Thyroid gland (tissue), 4 donors: Measurements from ENCODE around the gene GRM2. TPM values are rescaled to one million over a fixed set of nuclear protein-coding genes. Genes with fewer than 3 reads are reported as not detected.

Source experiments
- DNase-seq, 2 donors: peaks; one replicate each; pipeline ENCODE4 v3.0.0-alpha.2; 2019
- H3K27ac ChIP-seq, 3 donors: fragments of 200-600 bp; sonication (generic); 1 replicate in 2 of 3; 2 replicates in 1 of 3; pipeline ENCODE4 v1.5.1; 2016 to 2019; ENCODE audit warnings: mild to moderate bottlenecking in 1 of 3, moderate library complexity in 1 of 3
- H3K27me3 ChIP-seq: fragments of 200-600 bp; sonication (generic); one replicate; pipeline ENCODE4 v1.5.1; 2019
- H3K36me3 ChIP-seq, 2 donors: fragments of 200-600 bp; sonication (generic); one replicate each; pipeline ENCODE4 v1.5.1; 2016 to 2019
- H3K4me1 ChIP-seq, 2 donors: fragments of 200-600 bp; sonication (generic); one replicate each; pipeline ENCODE4 v1.5.1; 2017 to 2019
- H3K4me3 ChIP-seq, 3 donors: fragments of 200-600 bp; sonication (generic); replicated peaks in 1 of 3; 1 replicate in 2 of 3; 2 replicates in 1 of 3; pipeline ENCODE4 v1.5.1; 2016; ENCODE audit warnings: mild to moderate bottlenecking in 1 of 3
- H3K9me3 ChIP-seq: fragments of 200-600 bp; sonication (generic); one replicate; pipeline ENCODE4 v1.5.1; 2017
- POLR2A ChIP-seq, 2 donors: fragments of 450-650 bp; IDR thresholded peaks; one replicate each; pipeline ENCODE4 v1.6.1; 2017; ENCODE audit warnings: antibody characterized with exemption in 2 of 2, mild to moderate bottlenecking in 2 of 2, moderate library complexity in 1 of 2
- WGBS, 2 donors: methylation state at CpG; one replicate each; pipeline ENCODE4 v1.1.5; 2017; 5-methylcytosine and 5-hydroxymethylcytosine counted together
- intact Hi-C: fragments of 100-400 bp; cut with DNase I; formaldehyde crosslinking; loops from one replicate; pipeline ENCODE4 v1.15.1; 2023
- total RNA-seq, 4 donors: library from RNA; depleted of rRNA; stranded (reverse); fragments of >200 nt; gene quantifications; one replicate each; pipeline ENCODE4 v1.2.3, GENCODE V29; 2016
- TF ChIP-seq, protein P1 (sequence below), 6 experiments: fragments of 200-600 bp in 3 of 6; fragments of 450-650 bp in 3 of 6; sonication (generic) in 3 of 6; IDR thresholded peaks; one replicate each; pipeline ENCODE4 v1.5.1; 2016 to 2019; ENCODE audit warnings: antibody characterized with exemption in 6 of 6, mild to moderate bottlenecking in 2 of 6, inconsistent platforms in 1 of 6, moderate library complexity in 1 of 6

GRM2 gene
- total RNA-seq, 4 donors from 2014 or later, result 0.20 to 0.81 (median 0.45) TPM; not detected in 1

DNA sequence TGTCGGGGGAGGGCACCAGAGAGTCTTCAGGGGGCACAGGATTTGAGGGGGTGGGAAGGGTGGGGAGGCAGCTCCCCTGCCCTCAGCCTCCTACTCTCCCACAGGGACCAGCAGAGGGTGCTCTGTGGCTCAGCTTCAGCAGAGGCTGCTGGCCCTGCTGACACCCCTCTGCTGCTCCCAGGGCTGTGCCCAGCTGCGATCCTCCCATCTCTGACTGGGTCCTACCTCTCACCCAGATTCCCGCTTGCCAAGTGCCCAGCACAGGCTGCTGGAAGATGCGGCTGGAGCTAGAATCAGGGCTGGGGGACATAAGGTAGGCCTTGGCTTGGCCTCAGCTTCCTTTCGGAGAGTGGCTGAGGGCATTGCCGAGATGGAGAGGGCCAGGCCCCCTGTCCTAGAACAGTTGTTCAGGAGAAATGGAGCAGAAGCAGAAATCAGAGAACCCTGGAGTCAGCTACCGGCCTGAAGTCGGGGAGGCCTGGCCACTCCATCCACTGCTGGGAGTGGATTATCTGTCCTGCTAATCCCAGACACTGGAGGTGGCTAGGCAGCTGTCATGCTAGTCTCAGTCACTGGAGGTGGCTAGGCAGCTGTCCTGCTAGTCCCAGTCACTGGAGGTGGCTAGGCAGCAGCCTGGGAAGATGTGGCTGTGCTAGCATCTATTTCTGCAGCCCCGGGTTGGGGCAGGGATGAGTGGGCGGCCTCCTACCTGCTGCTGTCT is 3.9 kb downstream of the GRM2 start:
- intact Hi-C loops, result no loop called here
- Histone ChIP-seq H3K27me3 (no peaks in the 10 kb centered on the region), H3K36me3 (no peaks in the 10 kb centered on the region), H3K4me1 (peaks cover 4 to 9% of the 10 kb centered on the region in 2 donors), H3K4me3 (no peak overlapping the region), H3K27ac (no peak overlapping the region), H3K9me3 (no peaks in the 10 kb centered on the region)
- WGBS, 2 donors, result 62 to 88% methylated on average over 7 to 9 of the region's 10 CpGs
- DNase-seq, result no peak
- TF ChIP-seq, protein P1, sequence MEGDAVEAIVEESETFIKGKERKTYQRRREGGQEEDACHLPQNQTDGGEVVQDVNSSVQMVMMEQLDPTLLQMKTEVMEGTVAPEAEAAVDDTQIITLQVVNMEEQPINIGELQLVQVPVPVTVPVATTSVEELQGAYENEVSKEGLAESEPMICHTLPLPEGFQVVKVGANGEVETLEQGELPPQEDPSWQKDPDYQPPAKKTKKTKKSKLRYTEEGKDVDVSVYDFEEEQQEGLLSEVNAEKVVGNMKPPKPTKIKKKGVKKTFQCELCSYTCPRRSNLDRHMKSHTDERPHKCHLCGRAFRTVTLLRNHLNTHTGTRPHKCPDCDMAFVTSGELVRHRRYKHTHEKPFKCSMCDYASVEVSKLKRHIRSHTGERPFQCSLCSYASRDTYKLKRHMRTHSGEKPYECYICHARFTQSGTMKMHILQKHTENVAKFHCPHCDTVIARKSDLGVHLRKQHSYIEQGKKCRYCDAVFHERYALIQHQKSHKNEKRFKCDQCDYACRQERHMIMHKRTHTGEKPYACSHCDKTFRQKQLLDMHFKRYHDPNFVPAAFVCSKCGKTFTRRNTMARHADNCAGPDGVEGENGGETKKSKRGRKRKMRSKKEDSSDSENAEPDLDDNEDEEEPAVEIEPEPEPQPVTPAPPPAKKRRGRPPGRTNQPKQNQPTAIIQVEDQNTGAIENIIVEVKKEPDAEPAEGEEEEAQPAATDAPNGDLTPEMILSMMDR (IDR thresholded peaks at IDR 0.05), result no peak
- TF ChIP-seq POLR2A (IDR thresholded peaks at IDR 0.05), result no peak

DNA sequence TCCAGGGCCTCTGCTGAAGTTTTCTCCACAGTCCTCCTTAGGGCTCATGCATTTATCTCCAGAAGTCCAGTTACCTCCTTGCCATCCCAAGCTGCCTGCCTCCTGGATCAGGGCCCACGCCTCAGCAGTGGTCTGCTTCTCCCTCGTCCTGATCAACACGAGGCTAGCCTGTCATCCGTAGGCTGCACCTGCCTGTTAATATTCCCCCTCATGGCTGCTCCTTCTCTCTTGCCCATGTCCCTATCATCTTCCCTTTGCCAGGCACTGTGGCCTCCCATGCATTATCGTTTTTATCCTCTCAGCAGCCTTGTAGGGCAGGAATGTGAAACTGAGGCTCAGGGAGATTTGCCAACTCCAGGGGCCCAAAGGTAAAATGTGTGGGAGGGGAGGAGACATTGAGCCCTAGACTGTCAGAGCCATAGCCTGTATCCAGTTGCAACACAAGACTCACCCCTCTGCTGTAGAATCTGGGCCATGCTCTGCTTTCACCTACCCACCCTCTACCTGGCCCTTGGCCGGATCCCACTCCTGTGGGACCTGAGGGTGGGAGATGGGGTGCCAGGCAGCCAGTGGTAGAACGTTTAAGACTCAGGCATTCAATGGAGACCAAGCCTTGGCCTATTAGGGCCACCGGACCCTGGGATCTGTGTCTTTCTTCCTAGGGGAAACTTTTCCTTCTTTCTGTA is 4.6 kb downstream of the GRM2 start:
- Histone ChIP-seq H3K9me3 (no peaks in the 10 kb centered on the region), H3K36me3 (no peaks in the 10 kb centered on the region), H3K4me1 (peaks cover 4 to 8% of the 10 kb centered on the region in 2 donors), H3K27me3 (no peaks in the 10 kb centered on the region), H3K4me3 (no peak overlapping the region), H3K27ac (no peak overlapping the region)
- intact Hi-C loops, result no loop called here
- no peak for DNase-seq
- 83 to 88% methylated on average over 8 of the region's 8 CpGs for WGBS, 2 donors
- no peak for TF ChIP-seq POLR2A (IDR thresholded peaks at IDR 0.05)
- TF ChIP-seq, protein P1 (IDR thresholded peaks at IDR 0.05), result no peak

DNA sequence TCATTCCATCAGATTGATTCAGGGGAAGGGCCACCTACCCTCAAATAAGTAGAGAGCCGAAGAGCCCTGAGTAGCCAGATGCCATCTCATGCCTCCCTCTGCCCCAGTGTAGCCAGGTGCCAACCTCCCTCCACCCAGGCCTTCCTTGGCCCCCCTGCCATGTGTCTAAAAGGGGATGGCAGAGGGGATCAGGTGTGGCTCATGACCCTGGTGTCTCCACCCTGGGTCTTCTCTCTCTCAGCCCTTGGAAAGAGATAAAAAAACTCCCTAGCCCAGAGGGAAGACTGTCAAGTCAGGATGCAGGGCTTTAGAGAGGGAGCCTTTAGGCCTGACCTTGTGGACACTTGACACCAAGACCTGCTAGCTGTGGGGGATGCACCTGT is 5.2 kb downstream of the GRM2 start:
- intact Hi-C loops, result no loop called here
- 70 to 100% methylated on average over 1 of the region's 1 CpG for WGBS, 2 donors
- no peak overlapping the region for H3K27ac ChIP-seq
- no peaks in the 10 kb centered on the region for H3K27me3 ChIP-seq
- H3K9me3 ChIP-seq, result no peaks in the 10 kb centered on the region
- H3K36me3 ChIP-seq, result no peaks in the 10 kb centered on the region
- no peak overlapping the region for H3K4me3 ChIP-seq
- DNase-seq, result no peak
- H3K4me1 ChIP-seq, result peaks cover 3% of the 10 kb centered on the region in 2 donors
- no peak for TF ChIP-seq POLR2A (IDR thresholded peaks at IDR 0.05)
- TF ChIP-seq, protein P1 (IDR thresholded peaks at IDR 0.05), result no peak

DNA sequence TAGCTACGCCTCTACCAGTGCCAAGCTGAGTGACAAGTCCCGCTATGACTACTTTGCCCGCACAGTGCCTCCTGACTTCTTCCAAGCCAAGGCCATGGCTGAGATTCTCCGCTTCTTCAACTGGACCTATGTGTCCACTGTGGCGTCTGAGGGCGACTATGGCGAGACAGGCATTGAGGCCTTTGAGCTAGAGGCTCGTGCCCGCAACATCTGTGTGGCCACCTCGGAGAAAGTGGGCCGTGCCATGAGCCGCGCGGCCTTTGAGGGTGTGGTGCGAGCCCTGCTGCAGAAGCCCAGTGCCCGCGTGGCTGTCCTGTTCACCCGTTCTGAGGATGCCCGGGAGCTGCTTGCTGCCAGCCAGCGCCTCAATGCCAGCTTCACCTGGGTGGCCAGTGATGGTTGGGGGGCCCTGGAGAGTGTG is 5.7 kb downstream of the GRM2 start:
- Histone ChIP-seq H3K27me3 (no peaks in the 10 kb centered on the region), H3K9me3 (no peaks in the 10 kb centered on the region), H3K27ac (no peak overlapping the region), H3K4me3 (no peak overlapping the region), H3K4me1 (no peaks in the 10 kb centered on the region), H3K36me3 (no peaks in the 10 kb centered on the region)
- TF ChIP-seq POLR2A (IDR thresholded peaks at IDR 0.05), result no peak
- TF ChIP-seq, protein P1 (IDR thresholded peaks at IDR 0.05), result no peak
- no peak for DNase-seq
- WGBS, 2 donors, result 91 to 93% methylated on average over 8 to 18 of the region's 20 CpGs
- intact Hi-C loops, result no loop called here

DNA sequence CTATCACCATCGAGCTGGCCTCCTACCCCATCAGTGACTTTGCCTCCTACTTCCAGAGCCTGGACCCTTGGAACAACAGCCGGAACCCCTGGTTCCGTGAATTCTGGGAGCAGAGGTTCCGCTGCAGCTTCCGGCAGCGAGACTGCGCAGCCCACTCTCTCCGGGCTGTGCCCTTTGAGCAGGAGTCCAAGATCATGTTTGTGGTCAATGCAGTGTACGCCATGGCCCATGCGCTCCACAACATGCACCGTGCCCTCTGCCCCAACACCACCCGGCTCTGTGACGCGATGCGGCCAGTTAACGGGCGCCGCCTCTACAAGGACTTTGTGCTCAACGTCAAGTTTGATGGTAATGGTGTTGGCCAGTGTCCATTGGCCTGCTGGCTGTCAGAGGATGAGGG is 6.1 kb downstream of the GRM2 start:
- intact Hi-C loops, result no loop called here
- no peaks in the 10 kb centered on the region for H3K9me3 ChIP-seq
- DNase-seq, result no peak
- no peaks in the 10 kb centered on the region for H3K27me3 ChIP-seq
- no peaks in the 10 kb centered on the region for H3K36me3 ChIP-seq
- H3K4me3 ChIP-seq, result no peak overlapping the region
- 94 to 97% methylated on average over 13 to 19 of the region's 19 CpGs for WGBS, 2 donors
- no peak for TF ChIP-seq POLR2A (IDR thresholded peaks at IDR 0.05)
- TF ChIP-seq, protein P1 (IDR thresholded peaks at IDR 0.05), result no peak
- H3K4me1 ChIP-seq, result no peaks in the 10 kb centered on the region
- no peak overlapping the region for H3K27ac ChIP-seq
